Adrenal gland (tissue), 12 donors: Measurements from ENCODE around the gene GNLY. TPM values are rescaled to one million over a fixed set of nuclear protein-coding genes. Genes with fewer than 3 reads are reported as not detected.
A peak's percentile ranks its signal among the peaks of the same experiment; 100 is the strongest.

Source experiments
- DNase-seq, 7 donors: peaks; one replicate each; pipeline ENCODE4 v3.0.0-alpha.2; 2019 to 2020
- H3K27ac ChIP-seq, 5 donors: fragments of 200-600 bp; sonication (generic) in 4 of 5; 1 replicate in 3 of 5; 2 replicates in 2 of 5; pipeline versions ENCODE4 v1.5.1 to v1.8.0; 2016 to 2020; ENCODE audit warnings: mild to moderate bottlenecking in 1 of 5
- H3K27me3 ChIP-seq: fragments of 200-600 bp; 2 replicates; pipeline ENCODE4 v1.8.0; 2021
- H3K36me3 ChIP-seq, 2 donors: fragments of 200-600 bp; replicated peaks in 1 of 2; 1 replicate in 1 of 2; 2 replicates in 1 of 2; pipeline versions ENCODE4 v1.5.1 to v1.8.0; 2018 to 2022
- H3K4me1 ChIP-seq, 2 donors: fragments of 200-600 bp; replicated peaks in 1 of 2; 1 replicate in 1 of 2; 2 replicates in 1 of 2; pipeline versions ENCODE4 v1.5.1 to v1.8.0; 2018 to 2021
- H3K4me3 ChIP-seq, 4 donors: fragments of 200-600 bp; sonication (generic) in 3 of 4; one replicate each; pipeline ENCODE4 v1.5.1; 2016 to 2018
- H3K9me3 ChIP-seq, 3 donors: fragments of 200-600 bp; sonication (generic) in 1 of 3; replicated peaks in 1 of 3; 1 replicate in 2 of 3; 2 replicates in 1 of 3; pipeline versions ENCODE4 v1.5.1 to v1.8.0; 2016 to 2021
- POLR2A ChIP-seq, 2 donors: fragments of 450-650 bp; IDR thresholded peaks; one replicate each; pipeline ENCODE4 v1.6.1; 2017; ENCODE audit warnings: antibody characterized with exemption in 2 of 2, mild to moderate bottlenecking in 2 of 2, moderate library complexity in 1 of 2
- WGBS, 4 donors: extraction: QIAGEN DNeasy Blood & Tissue Kit in 2 of 4; methylation state at CpG; one replicate each; pipeline versions ENCODE4 v1.1.5 to v1.1.7; 2013 to 2017; 5-methylcytosine and 5-hydroxymethylcytosine counted together
- intact Hi-C, 2 donors: fragments of 100-400 bp; cut with DNase I; formaldehyde crosslinking; loops; one replicate each; pipeline versions ENCODE4 v1.14.1 to v1.15.0; 2022 to 2023
- polyA plus RNA-seq, 3 donors: library from polyadenylated mRNA; stranded (reverse); fragments of 200-250 nt in 2 of 3; fragments of 350-450 nt in 1 of 3; fragmentation: Illumina TruSeq in 1 of 3; extraction: RNeasy Lipid Tissue Mini Kit (QIAGEN cat#74804) in 1 of 3; gene quantifications; one replicate each; pipeline ENCODE4 v1.2.3, GENCODE V29; 2013 to 2014
- total RNA-seq, 9 donors: library from RNA; depleted of rRNA in 4 of 9; stranded (reverse); fragments of >200 nt in 4 of 9; fragments of 120-200 nt in 1 of 9; fragmentation: NEBNext Ultra II Directional in 1 of 9; extraction: Animal tissue kit (Norgen Biotek cat#: 25700) in 1 of 9; gene quantifications; one replicate each; pipeline versions ENCODE4 v1.1.0 to v1.2.4, GENCODE V29; 2013 to 2023
- TF ChIP-seq, protein P1 (sequence below), 6 experiments: fragments of 450-650 bp in 4 of 6; fragments of 200-600 bp in 2 of 6; sonication (generic) in 1 of 6; IDR thresholded peaks; 1 replicate in 5 of 6; 2 replicates in 1 of 6; pipeline versions ENCODE4 v1.5.1 to v1.8.0; 2016 to 2021; ENCODE audit warnings: antibody characterized with exemption in 6 of 6, mild to moderate bottlenecking in 2 of 6, moderate library complexity in 1 of 6
- donor health status: healthy with polysubstance abuse.
- donor health status: Bipolar disorder and iron deficiency.
- donor health status: DM: yes; HTN: yes; CAD: no.
- donor health status: DM: no; HTN: no; CAD: no.
- donor health status: DM: no; HTN: no; CAD: no.
- donor health status: DM: yes; HTN: yes; CAD: no.

GNLY gene
- total and polyA plus RNA-seq, 12 donors = 0.28 to 6.7 (median 1.3) TPM; not detected in 1

DNA sequence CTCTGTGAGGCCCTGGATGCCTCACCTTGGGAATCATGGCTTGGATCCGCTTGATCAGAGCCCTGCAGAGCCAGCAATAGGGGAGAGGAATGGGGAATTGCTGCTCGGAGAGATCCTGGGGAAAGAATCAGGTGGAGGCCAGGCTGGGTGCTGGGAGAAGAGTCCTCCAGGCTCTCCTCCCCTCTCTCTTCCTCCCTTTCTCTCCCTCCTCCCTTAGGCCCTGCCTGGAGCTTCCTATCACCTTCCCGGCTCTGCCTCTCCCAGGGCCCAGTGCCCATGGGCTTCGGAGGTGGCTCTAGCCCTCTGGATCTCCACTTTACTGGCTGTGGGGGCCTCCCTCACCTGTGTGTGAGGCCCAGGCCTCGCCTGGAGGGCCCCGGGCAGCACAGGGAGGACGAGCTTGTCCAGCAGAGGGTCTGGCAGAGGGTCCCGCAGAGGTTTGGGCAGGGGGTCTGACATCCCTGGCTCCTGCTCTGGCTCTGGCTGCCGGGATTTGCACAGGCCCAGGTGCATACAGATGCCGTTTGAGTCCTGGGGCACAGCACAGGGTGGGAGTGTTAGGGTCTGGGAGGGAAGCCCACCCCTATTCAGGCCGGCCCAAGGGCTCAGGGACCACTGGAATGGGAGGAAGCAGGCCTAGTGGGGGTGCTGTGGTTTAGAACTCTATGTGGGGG is 28.8 kb upstream of the GNLY start:
- H3K4me1 ChIP-seq = no peaks in the 10 kb centered on the region
- TF ChIP-seq, protein P1, sequence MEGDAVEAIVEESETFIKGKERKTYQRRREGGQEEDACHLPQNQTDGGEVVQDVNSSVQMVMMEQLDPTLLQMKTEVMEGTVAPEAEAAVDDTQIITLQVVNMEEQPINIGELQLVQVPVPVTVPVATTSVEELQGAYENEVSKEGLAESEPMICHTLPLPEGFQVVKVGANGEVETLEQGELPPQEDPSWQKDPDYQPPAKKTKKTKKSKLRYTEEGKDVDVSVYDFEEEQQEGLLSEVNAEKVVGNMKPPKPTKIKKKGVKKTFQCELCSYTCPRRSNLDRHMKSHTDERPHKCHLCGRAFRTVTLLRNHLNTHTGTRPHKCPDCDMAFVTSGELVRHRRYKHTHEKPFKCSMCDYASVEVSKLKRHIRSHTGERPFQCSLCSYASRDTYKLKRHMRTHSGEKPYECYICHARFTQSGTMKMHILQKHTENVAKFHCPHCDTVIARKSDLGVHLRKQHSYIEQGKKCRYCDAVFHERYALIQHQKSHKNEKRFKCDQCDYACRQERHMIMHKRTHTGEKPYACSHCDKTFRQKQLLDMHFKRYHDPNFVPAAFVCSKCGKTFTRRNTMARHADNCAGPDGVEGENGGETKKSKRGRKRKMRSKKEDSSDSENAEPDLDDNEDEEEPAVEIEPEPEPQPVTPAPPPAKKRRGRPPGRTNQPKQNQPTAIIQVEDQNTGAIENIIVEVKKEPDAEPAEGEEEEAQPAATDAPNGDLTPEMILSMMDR (IDR thresholded peaks at IDR 0.05) = no peak
- no peak for TF ChIP-seq POLR2A (IDR thresholded peaks at IDR 0.05)
- H3K4me3 ChIP-seq = no peak overlapping the region
- intact Hi-C loops = no loop called here
- DNase-seq = no peak
- H3K27ac ChIP-seq = no peak overlapping the region
- H3K27me3 ChIP-seq = no peaks in the 10 kb centered on the region
- 85 to 92% (median 90%) methylated on average over 9 to 11 of the region's 11 CpGs for WGBS, 4 donors
- no peaks in the 10 kb centered on the region for H3K9me3 ChIP-seq
- H3K36me3 ChIP-seq = no peaks in the 10 kb centered on the region

DNA sequence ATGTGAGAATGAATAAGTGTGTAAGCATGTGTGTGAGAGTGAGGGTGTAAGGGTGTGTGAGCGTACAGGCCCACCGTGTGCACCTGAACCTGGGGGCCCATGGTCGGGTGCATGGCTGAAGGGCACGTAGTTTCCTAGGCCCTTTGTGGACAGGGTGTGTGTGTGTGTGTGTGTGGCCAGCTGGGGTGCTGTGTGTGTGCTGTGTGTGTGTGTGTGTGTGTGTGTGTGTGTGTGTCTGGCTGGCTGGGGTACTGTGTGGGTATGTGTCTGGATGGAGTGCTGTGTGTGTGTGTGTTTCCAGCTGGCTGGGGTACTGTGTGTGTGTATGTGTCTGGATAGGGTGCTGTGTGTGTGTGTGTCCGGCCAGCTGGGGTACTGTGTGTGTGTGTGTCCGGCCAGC is 28.1 kb upstream of the GNLY start:
- WGBS, 4 donors = 94 to 99% (median 96%) methylated on average over 4 to 6 of the region's 6 CpGs
- intact Hi-C loops = no loop called here
- no peak for DNase-seq
- no peaks in the 10 kb centered on the region for H3K27me3 ChIP-seq
- no peaks in the 10 kb centered on the region for H3K36me3 ChIP-seq
- no peak overlapping the region for H3K27ac ChIP-seq
- no peak for TF ChIP-seq POLR2A (IDR thresholded peaks at IDR 0.05)
- TF ChIP-seq, protein P1 (IDR thresholded peaks at IDR 0.05) = no peak
- no peaks in the 10 kb centered on the region for H3K9me3 ChIP-seq
- H3K4me1 ChIP-seq = no peaks in the 10 kb centered on the region
- H3K4me3 ChIP-seq = no peak overlapping the region

DNA sequence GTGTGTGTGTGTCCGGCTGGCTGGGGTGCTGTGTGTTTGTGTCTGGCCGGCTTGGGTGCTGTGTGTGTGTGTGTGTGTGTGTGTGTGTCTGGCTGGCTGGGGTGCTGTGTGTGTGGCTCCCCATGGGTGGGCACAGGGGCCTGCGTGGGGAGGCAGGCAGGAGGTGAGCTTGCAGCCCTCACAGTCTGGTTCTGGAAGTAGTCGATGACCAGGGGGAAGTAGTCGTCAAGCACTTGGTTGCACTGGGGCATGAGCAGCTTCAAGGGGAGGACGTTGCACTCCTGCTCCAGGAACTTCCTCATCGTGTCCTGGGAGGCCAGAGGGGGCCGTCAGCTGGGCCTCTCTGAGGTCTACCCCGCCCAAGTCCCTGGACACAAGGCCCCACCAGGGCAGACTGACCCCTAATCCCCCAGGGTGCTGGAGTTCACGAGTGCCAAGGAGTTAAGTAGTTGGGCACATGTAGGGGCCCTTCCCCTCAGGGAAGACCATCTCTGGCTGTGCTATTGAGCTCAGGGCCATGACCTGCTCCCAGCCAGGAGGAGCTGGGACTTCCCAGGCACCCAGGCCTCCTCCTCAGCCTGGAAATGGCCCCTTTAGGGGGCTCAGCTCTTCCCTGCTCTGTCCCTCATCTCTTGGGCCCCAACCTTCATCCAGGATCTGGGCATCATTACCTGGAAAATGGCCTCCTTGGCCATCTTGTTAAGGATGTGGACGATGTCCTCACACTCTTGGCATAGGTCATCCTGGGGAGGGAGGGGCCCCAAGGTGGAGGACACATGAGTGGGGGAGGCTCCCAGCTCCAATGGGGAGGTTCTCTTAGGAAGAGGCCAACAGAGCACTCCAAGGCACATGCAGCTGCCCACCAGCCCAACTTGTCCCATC is 27.5 kb upstream of the GNLY start:
- 75 to 87% (median 80%) methylated on average over 3 to 11 of the region's 11 CpGs for WGBS, 4 donors
- no peaks in the 10 kb centered on the region for H3K4me1 ChIP-seq
- H3K27me3 ChIP-seq = no peaks in the 10 kb centered on the region
- H3K36me3 ChIP-seq = no peaks in the 10 kb centered on the region
- TF ChIP-seq, protein P1 (IDR thresholded peaks at IDR 0.05) = no peak
- no peak for TF ChIP-seq POLR2A (IDR thresholded peaks at IDR 0.05)
- DNase-seq = peak in 2 of 7 donors; percentile 28 to 32
- H3K9me3 ChIP-seq = no peaks in the 10 kb centered on the region
- H3K4me3 ChIP-seq = no peak overlapping the region
- H3K27ac ChIP-seq = no peak overlapping the region
- intact Hi-C loops = no loop called here

DNA sequence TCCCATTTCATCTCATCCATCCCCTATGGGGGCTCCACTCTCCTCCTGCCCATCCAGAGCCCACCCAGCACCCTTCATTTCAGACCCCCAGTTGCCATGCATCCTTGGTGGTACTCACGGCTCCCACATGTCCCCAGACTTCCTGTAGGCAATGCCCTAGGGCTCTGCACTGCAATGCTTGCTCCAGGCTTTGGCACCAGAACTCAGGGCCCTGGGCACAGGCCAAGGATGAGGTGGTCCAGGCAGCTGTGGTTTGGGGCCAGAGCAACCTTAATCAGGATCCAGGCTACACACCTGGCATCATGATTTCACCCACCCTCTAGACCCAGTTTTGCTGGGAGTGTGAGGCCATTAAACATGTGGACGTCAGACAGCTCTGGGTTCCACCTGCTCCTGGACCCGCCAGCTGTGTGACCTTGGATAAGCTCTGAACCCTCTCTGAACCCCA is 26.6 kb upstream of the GNLY start:
- H3K4me3 ChIP-seq = no peak overlapping the region
- TF ChIP-seq, protein P1 (IDR thresholded peaks at IDR 0.05) = no peak
- no peak for TF ChIP-seq POLR2A (IDR thresholded peaks at IDR 0.05)
- H3K9me3 ChIP-seq = no peaks in the 10 kb centered on the region
- no peak for DNase-seq
- H3K27ac ChIP-seq = no peak overlapping the region
- H3K4me1 ChIP-seq = no peaks in the 10 kb centered on the region
- intact Hi-C loops = no loop called here
- WGBS, 4 donors = 51 to 73% (median 68%) methylated on average over 3 of the region's 3 CpGs
- no peaks in the 10 kb centered on the region for H3K27me3 ChIP-seq
- H3K36me3 ChIP-seq = no peaks in the 10 kb centered on the region
